ENCODE data around the gene SCYL2. TPM values are rescaled to one million over a fixed set of nuclear protein-coding genes. Genes with fewer than 3 reads are reported as not detected.
"Not testable (repeated sequence)": the region's sequence is repeated elsewhere in the genome, so short reads cannot be mapped to it uniquely, and the experiment has no call there.

SCYL2 gene
- total RNA-seq, 4 donors from 2014 or later, result 27.7 to 51.8 (median 39.5) TPM

GRCh38 chr12:100225491-100225890, 41.5 kb upstream of the SCYL2 start:
- DNase-seq, result no peak
- Histone ChIP-seq H3K36me3 (peaks cover 0 to 57% (median 16%) of the 10 kb centered on the region in 3 donors), H3K9me3 (no peaks in the 10 kb centered on the region), H3K4me1 (peaks cover 0 to 17% (median 3%) of the 10 kb centered on the region in 3 donors), H3K4me3 (no peak overlapping the region), H3K27ac (no peak overlapping the region), H3K27me3 (no peaks in the 10 kb centered on the region)
- no peak for TF ChIP-seq CTCF (IDR thresholded peaks at IDR 0.05)
- TF ChIP-seq POLR2A (IDR thresholded peaks at IDR 0.05), result no peak
- intact Hi-C loops (cut with DNase I), result no loop called here

GRCh38 chr12:100229036-100229635, 37.8 kb upstream of the SCYL2 start:
- 77 to 85% methylated on average over 4 to 5 of the region's 5 CpGs for WGBS, 2 donors
- no peak for DNase-seq
- intact Hi-C loops (cut with DNase I), result no loop called here

GRCh38 chr12:100229876-100230275, 37.1 kb upstream of the SCYL2 start:
- Histone ChIP-seq H3K36me3 (peaks cover 0 to 13% (median 5%) of the 10 kb centered on the region in 3 donors), H3K27me3 (no peaks in the 10 kb centered on the region), H3K4me1 (peaks cover 0 to 44% (median 3%) of the 10 kb centered on the region in 3 donors), H3K9me3 (no peaks in the 10 kb centered on the region), H3K27ac (peak overlapping the region in 3 of 4 donors; percentile 58 to 68 (median 67)), H3K4me3 (no peak overlapping the region)
- no peak for DNase-seq
- 28 to 56% methylated on average over 4 of the region's 4 CpGs for WGBS, 2 donors
- intact Hi-C loops (cut with DNase I), result no loop called here
- no peak for TF ChIP-seq POLR2A (IDR thresholded peaks at IDR 0.05)
- TF ChIP-seq CTCF (IDR thresholded peaks at IDR 0.05), result no peak

More at GRCh38 chr12:100229036-100229635, 37.8 kb upstream of the SCYL2 start:
- H3K4me1 ChIP-seq, result peaks cover 0 to 37% (median 3%) of the 10 kb centered on the region in 3 donors
- H3K9me3 ChIP-seq, result no peaks in the 10 kb centered on the region
- TF ChIP-seq POLR2A (IDR thresholded peaks at IDR 0.05) (no peak), CTCF (IDR thresholded peaks at IDR 0.05) (peak in 3 of 6 experiments; percentile 13 to 50 (median 39))
- H3K27ac ChIP-seq, result peak overlapping the region in 3 of 4 donors; percentile 58 to 68 (median 67)
- H3K27me3 ChIP-seq, result no peaks in the 10 kb centered on the region
- no peak overlapping the region for H3K4me3 ChIP-seq
- H3K36me3 ChIP-seq, result peaks cover 0 to 20% (median 5%) of the 10 kb centered on the region in 3 donors

GRCh38 chr12:100231873-100232272, 35.1 kb upstream of the SCYL2 start:
- H3K27ac ChIP-seq; H3K27me3 ChIP-seq; DNase-seq; intact Hi-C loops (cut with DNase I); H3K36me3 ChIP-seq; H3K4me3 ChIP-seq; H3K9me3 ChIP-seq: not testable (repeated sequence)
- peaks cover 0 to 46% (median 3%) of the 10 kb centered on the region in 3 donors for H3K4me1 ChIP-seq
- WGBS, 2 donors, result 34 to 42% methylated on average over 3 of the region's 3 CpGs

- intact Hi-C loops (cut with DNase I), result no loop called here
- 32 to 34% methylated on average over 3 of the region's 3 CpGs for WGBS, 2 donors
- TF ChIP-seq POLR2A (IDR thresholded peaks at IDR 0.05), result no peak
- no peak for TF ChIP-seq CTCF (IDR thresholded peaks at IDR 0.05)
- Histone ChIP-seq H3K27ac (peak overlapping the region in 3 of 4 donors; percentile 2 to 59 (median 36)), H3K4me1 (peaks cover 0 to 43% (median 3%) of the 10 kb centered on the region in 3 donors), H3K9me3 (no peaks in the 10 kb centered on the region), H3K4me3 (no peak overlapping the region), H3K36me3 (no peaks in the 10 kb centered on the region), H3K27me3 (no peaks in the 10 kb centered on the region)
- DNase-seq, result no peak
Measured at GRCh38 chr12:100234166-100234565, 32.8 kb upstream of the SCYL2 start.

Data from esophagus squamous epithelium (tissue), 5 donors.